HEK293 (cell line): Measurements from ENCODE around the gene LSM7.

ENCODE experiments used
- BCL11A ChIP-seq: fragments of 450-650 bp; formaldehyde crosslinking; IDR thresholded peaks from 2 replicates; pipeline ENCODE4 v1.5.1; 2016; ENCODE audit warnings: low read depth, missing biosample characterization, missing genetic modification characterization
- HOXD13 ChIP-seq: sonication (generic); formaldehyde crosslinking; IDR thresholded peaks from 2 replicates; pipeline ENCODE4 v1.8.0; 2022; ENCODE audit warnings: missing genetic modification reagents, borderline replicate concordance
- KLF1 ChIP-seq: fragments of 450-650 bp; formaldehyde crosslinking; IDR thresholded peaks from 2 replicates; pipeline ENCODE4 v1.5.1; 2016; ENCODE audit warnings: missing biosample characterization, missing genetic modification characterization
- KLF16 ChIP-seq: fragments of 450-650 bp; formaldehyde crosslinking; IDR thresholded peaks from 2 replicates; pipeline ENCODE4 v1.5.1; 2017; ENCODE audit warnings: missing biosample characterization, missing genetic modification characterization
- SP2 ChIP-seq: fragments of 450-650 bp; formaldehyde crosslinking; IDR thresholded peaks from 2 replicates; pipeline ENCODE4 v1.5.1; 2016; ENCODE audit warnings: missing biosample characterization, missing genetic modification characterization
- YY2 ChIP-seq: fragments of 450-650 bp; formaldehyde crosslinking; IDR thresholded peaks from 2 replicates; pipeline ENCODE4 v1.5.1; 2016; ENCODE audit warnings: missing biosample characterization, missing genetic modification characterization
- ZBTB1 ChIP-seq: fragments of 450-650 bp; formaldehyde crosslinking; IDR thresholded peaks from 2 replicates; pipeline ENCODE4 v1.5.1; 2016; ENCODE audit warnings: missing biosample characterization, missing genetic modification characterization
- ZEB2 ChIP-seq: fragments of 450-650 bp; formaldehyde crosslinking; IDR thresholded peaks from 2 replicates; pipeline ENCODE4 v1.5.1; 2016; ENCODE audit warnings: missing biosample characterization, missing genetic modification characterization
- ZFP3 ChIP-seq: fragments of 450-650 bp; formaldehyde crosslinking; IDR thresholded peaks from 2 replicates; pipeline ENCODE4 v1.5.1; 2016; ENCODE audit warnings: low read depth, missing biosample characterization, missing genetic modification characterization
- ZNF121 ChIP-seq: fragments of 450-650 bp; formaldehyde crosslinking; IDR thresholded peaks from 2 replicates; pipeline ENCODE4 v1.5.1; 2016; ENCODE audit warnings: missing biosample characterization, missing genetic modification characterization
- ZNF175 ChIP-seq: fragments of 450-650 bp; formaldehyde crosslinking; IDR thresholded peaks from 2 replicates; pipeline ENCODE4 v1.5.1; 2016; ENCODE audit warnings: missing biosample characterization, missing genetic modification characterization
- ZNF23 ChIP-seq: fragments of 450-650 bp; formaldehyde crosslinking; IDR thresholded peaks from 2 replicates; pipeline ENCODE4 v1.5.1; 2016; ENCODE audit warnings: missing biosample characterization, missing genetic modification characterization, borderline replicate concordance
- ZNF324 ChIP-seq: fragments of 450-650 bp; formaldehyde crosslinking; IDR thresholded peaks from 2 replicates; pipeline ENCODE4 v1.5.1; 2016; ENCODE audit warnings: missing biosample characterization, missing genetic modification characterization
- ZNF350 ChIP-seq: fragments of 450-650 bp; formaldehyde crosslinking; IDR thresholded peaks from 2 replicates; pipeline ENCODE4 v1.5.0; 2017; ENCODE audit warnings: missing biosample characterization, mild to moderate bottlenecking, missing genetic modification characterization
- ZNF423 ChIP-seq: fragments of 450-650 bp; formaldehyde crosslinking; IDR thresholded peaks from 2 replicates; pipeline ENCODE4 v1.5.1; 2016; ENCODE audit warnings: missing biosample characterization, missing genetic modification characterization
- ZNF529 ChIP-seq: fragments of 450-650 bp; formaldehyde crosslinking; IDR thresholded peaks from 2 replicates; pipeline ENCODE4 v1.5.1; 2017; ENCODE audit warnings: missing genetic modification characterization, missing biosample characterization; ENCODE audit not compliant: insufficient replicate concordance
- ZNF585B ChIP-seq: fragments of 450-650 bp; formaldehyde crosslinking; IDR thresholded peaks from 2 replicates; pipeline ENCODE4 v1.5.1; 2016; ENCODE audit warnings: missing biosample characterization, missing genetic modification characterization
- ZNF76 ChIP-seq: fragments of 450-650 bp; formaldehyde crosslinking; IDR thresholded peaks from 2 replicates; pipeline ENCODE4; 2016; ENCODE audit warnings: low read depth, missing biosample characterization, missing genetic modification characterization, borderline replicate concordance
- TF ChIP-seq, protein P1 (sequence below): fragments of 450-650 bp; formaldehyde crosslinking; IDR thresholded peaks from 2 replicates; pipeline ENCODE4 v1.5.1; 2016; ENCODE audit warnings: missing biosample characterization, missing genetic modification characterization, borderline replicate concordance
- TF ChIP-seq, protein P2 (sequence below): fragments of 450-650 bp; formaldehyde crosslinking; IDR thresholded peaks from 2 replicates; pipeline ENCODE4 v1.5.1; 2017; ENCODE audit warnings: missing biosample characterization, missing genetic modification characterization
- TF ChIP-seq, protein P3 (sequence below): fragments of 450-650 bp; formaldehyde crosslinking; IDR thresholded peaks from 2 replicates; pipeline ENCODE4 v1.5.1; 2016; ENCODE audit warnings: missing biosample characterization, missing genetic modification characterization
- TF ChIP-seq, protein P4 (sequence below): fragments of 450-650 bp; formaldehyde crosslinking; IDR thresholded peaks from 2 replicates; pipeline ENCODE4 v1.5.1; 2016; ENCODE audit warnings: missing biosample characterization, missing genetic modification characterization
- TF ChIP-seq, protein P5 (sequence below): fragments of 450-650 bp; formaldehyde crosslinking; IDR thresholded peaks from 2 replicates; pipeline ENCODE4 v1.5.1; 2016; ENCODE audit warnings: missing biosample characterization, missing genetic modification characterization
- TF ChIP-seq, protein P6 (sequence below): fragments of 450-650 bp; formaldehyde crosslinking; IDR thresholded peaks from 2 replicates; pipeline ENCODE4 v1.5.1; 2016; ENCODE audit warnings: missing biosample characterization, missing genetic modification characterization

The LSM7 gene

DNA sequence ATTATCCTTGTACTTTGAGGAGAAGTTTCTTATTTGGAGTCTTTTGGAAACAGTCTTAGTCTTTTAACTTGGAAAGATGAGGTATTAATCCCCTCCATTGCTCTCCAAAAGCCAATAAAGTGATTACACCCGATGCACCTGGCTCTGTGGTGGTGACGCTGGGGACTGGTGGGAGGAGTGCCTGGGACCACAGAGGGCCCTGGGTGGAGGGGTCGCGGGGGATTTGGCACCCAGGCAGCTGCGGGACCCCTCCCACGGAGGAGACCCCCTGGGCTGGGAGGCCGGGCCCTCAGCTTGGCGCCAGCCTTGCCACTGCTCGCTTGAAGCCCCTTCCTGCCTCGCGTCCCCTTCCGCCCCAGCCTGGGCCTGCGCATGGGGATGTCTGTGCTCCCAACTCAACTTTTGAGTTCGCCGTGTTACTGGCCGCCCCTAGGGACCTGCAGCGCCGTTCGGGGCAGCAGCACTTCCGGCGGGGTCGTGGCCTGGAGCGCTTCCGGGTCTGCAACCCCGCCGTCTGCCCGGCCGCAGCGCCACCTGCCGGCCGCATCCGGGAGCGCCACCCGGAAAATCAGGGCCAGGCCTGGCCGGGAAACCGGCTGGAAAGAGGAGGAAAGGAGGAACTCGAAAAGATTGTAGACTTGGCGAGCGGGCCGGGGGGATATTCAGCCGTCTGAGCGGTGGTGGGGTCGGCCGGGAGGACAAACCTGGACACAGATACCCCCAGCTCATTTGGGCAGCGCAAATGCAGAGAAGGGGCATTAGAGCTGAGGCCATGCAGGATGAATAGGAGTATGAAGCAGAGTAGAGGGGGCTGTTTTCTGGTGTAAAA is 54.8 kb downstream of the LSM7 start (continued):
- TF ChIP-seq, protein P1, sequence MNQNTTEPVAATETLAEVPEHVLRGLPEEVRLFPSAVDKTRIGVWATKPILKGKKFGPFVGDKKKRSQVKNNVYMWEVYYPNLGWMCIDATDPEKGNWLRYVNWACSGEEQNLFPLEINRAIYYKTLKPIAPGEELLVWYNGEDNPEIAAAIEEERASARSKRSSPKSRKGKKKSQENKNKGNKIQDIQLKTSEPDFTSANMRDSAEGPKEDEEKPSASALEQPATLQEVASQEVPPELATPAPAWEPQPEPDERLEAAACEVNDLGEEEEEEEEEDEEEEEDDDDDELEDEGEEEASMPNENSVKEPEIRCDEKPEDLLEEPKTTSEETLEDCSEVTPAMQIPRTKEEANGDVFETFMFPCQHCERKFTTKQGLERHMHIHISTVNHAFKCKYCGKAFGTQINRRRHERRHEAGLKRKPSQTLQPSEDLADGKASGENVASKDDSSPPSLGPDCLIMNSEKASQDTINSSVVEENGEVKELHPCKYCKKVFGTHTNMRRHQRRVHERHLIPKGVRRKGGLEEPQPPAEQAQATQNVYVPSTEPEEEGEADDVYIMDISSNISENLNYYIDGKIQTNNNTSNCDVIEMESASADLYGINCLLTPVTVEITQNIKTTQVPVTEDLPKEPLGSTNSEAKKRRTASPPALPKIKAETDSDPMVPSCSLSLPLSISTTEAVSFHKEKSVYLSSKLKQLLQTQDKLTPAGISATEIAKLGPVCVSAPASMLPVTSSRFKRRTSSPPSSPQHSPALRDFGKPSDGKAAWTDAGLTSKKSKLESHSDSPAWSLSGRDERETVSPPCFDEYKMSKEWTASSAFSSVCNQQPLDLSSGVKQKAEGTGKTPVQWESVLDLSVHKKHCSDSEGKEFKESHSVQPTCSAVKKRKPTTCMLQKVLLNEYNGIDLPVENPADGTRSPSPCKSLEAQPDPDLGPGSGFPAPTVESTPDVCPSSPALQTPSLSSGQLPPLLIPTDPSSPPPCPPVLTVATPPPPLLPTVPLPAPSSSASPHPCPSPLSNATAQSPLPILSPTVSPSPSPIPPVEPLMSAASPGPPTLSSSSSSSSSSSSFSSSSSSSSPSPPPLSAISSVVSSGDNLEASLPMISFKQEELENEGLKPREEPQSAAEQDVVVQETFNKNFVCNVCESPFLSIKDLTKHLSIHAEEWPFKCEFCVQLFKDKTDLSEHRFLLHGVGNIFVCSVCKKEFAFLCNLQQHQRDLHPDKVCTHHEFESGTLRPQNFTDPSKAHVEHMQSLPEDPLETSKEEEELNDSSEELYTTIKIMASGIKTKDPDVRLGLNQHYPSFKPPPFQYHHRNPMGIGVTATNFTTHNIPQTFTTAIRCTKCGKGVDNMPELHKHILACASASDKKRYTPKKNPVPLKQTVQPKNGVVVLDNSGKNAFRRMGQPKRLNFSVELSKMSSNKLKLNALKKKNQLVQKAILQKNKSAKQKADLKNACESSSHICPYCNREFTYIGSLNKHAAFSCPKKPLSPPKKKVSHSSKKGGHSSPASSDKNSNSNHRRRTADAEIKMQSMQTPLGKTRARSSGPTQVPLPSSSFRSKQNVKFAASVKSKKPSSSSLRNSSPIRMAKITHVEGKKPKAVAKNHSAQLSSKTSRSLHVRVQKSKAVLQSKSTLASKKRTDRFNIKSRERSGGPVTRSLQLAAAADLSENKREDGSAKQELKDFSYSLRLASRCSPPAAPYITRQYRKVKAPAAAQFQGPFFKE (tag by site-specific recombination) = no peak
- no peak for TF ChIP-seq ZNF585B
- TF ChIP-seq, protein P2, sequence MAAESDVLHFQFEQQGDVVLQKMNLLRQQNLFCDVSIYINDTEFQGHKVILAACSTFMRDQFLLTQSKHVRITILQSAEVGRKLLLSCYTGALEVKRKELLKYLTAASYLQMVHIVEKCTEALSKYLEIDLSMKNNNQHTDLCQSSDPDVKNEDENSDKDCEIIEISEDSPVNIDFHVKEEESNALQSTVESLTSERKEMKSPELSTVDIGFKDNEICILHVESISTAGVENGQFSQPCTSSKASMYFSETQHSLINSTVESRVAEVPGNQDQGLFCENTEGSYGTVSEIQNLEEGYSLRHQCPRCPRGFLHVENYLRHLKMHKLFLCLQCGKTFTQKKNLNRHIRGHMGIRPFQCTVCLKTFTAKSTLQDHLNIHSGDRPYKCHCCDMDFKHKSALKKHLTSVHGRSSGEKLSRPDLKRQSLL (tag by site-specific recombination) = peak; percentile 89
- TF ChIP-seq, protein P3, sequence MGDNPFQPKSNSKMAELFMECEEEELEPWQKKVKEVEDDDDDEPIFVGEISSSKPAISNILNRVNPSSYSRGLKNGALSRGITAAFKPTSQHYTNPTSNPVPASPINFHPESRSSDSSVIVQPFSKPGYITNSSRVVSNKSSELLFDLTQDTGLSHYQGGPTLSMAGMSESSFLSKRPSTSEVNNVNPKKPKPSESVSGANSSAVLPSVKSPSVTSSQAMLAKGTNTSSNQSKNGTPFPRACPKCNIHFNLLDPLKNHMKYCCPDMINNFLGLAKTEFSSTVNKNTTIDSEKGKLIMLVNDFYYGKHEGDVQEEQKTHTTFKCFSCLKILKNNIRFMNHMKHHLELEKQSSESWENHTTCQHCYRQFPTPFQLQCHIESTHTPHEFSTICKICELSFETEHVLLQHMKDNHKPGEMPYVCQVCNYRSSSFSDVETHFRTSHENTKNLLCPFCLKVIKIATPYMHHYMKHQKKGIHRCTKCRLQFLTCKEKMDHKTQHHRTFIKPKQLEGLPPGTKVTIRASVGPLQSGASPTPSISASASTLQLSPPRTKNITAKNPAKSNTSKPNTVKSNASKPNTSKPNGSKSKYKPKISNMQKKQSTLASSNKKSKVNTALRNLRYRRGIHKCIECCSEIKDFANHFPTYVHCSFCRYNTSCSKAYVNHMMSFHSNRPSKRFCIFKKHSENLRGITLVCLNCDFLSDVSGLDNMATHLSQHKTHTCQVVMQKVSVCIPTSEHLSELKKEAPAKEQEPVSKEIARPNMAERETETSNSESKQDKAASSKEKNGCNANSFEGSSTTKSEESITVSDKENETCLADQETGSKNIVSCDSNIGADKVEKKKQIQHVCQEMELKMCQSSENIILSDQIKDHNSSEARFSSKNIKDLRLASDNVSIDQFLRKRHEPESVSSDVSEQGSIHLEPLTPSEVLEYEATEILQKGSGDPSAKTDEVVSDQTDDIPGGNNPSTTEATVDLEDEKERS (tag by site-specific recombination) = no peak
- peak; percentile 85 for TF ChIP-seq ZNF76 (tag by site-specific recombination)
- no peak for TF ChIP-seq ZNF350
- TF ChIP-seq, protein P4, sequence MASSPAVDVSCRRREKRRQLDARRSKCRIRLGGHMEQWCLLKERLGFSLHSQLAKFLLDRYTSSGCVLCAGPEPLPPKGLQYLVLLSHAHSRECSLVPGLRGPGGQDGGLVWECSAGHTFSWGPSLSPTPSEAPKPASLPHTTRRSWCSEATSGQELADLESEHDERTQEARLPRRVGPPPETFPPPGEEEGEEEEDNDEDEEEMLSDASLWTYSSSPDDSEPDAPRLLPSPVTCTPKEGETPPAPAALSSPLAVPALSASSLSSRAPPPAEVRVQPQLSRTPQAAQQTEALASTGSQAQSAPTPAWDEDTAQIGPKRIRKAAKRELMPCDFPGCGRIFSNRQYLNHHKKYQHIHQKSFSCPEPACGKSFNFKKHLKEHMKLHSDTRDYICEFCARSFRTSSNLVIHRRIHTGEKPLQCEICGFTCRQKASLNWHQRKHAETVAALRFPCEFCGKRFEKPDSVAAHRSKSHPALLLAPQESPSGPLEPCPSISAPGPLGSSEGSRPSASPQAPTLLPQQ (tag by site-specific recombination) = peak; percentile 77
- TF ChIP-seq SP2 = peak; percentile 91
- TF ChIP-seq BCL11A = peak; percentile 24; the same call in 1 of the 2 replicates
- peak; percentile 65 for TF ChIP-seq KLF1 (tag by site-specific recombination)
- peak; percentile 71 for TF ChIP-seq KLF16 (tag by site-specific recombination)
- TF ChIP-seq ZEB2 (tag by site-specific recombination) = peak; percentile 86
- TF ChIP-seq ZFP3 (tag by site-specific recombination) = peak; percentile 100
- no peak for TF ChIP-seq ZNF529
- no peak for TF ChIP-seq YY2
- TF ChIP-seq, protein P5, sequence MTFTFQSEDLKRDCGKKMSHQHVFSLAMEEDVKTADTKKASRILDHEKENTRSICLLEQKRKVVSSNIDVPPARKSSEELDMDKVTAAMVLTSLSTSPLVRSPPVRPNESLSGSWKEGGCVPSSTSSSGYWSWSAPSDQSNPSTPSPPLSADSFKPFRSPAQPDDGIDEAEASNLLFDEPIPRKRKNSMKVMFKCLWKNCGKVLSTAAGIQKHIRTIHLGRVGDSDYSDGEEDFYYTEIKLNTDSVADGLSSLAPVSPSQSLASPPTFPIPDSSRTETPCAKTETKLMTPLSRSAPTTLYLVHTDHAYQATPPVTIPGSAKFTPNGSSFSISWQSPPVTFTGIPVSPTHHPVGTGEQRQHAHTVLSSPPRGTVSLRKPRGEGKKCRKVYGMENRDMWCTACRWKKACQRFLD (tag by site-specific recombination) = no peak
- TF ChIP-seq ZNF423 (tag by site-specific recombination) = peak; percentile 94
- no peak for TF ChIP-seq ZNF23 (tag by site-specific recombination)
- no peak for TF ChIP-seq ZNF175 (tag by site-specific recombination)
- TF ChIP-seq ZNF121 (tag by site-specific recombination) = no peak
- 0 out of 2 replicates have a peak, but pooled peaks have one; percentile 14 for TF ChIP-seq HOXD13 (CRISPR knock-in tag)
- TF ChIP-seq, protein P6, sequence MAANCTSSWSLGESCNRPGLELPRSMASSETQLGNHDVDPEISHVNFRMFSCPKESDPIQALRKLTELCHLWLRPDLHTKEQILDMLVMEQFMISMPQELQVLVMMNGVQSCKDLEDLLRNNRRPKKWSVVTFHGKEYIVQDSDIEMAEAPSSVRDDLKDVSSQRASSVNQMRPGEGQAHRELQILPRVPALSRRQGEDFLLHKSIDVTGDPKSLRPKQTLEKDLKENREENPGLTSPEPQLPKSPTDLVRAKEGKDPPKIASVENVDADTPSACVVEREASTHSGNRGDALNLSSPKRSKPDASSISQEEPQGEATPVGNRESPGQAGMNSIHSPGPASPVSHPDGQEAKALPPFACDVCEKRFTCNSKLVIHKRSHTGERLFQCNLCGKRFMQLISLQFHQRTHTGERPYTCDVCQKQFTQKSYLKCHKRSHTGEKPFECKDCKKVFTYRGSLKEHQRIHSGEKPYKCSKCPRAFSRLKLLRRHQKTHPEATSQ (tag by site-specific recombination) = peak; percentile 83; the same call in 1 of the 2 replicates
- peak; percentile 65; the same call in 1 of the 2 replicates for TF ChIP-seq ZNF324 (tag by site-specific recombination)
- no peak for TF ChIP-seq ZBTB1 (tag by site-specific recombination)
